Keratinocyte (primary cell): Measurements from ENCODE around the gene BACH1. TPM values are rescaled to one million over a fixed set of nuclear protein-coding genes. Genes with fewer than 3 reads are reported as not detected.
"Not testable (repeated sequence)": the region's sequence is repeated elsewhere in the genome, so short reads cannot be mapped to it uniquely, and the experiment has no call there.

Experiments used
- DNase-seq: peaks from one replicate; pipeline ENCODE4 v3.0.0-alpha.2; 2011; ENCODE audit warnings: low read depth, missing footprints, low spot score
- FAIRE-seq: peaks from 2 replicates; lab custom pipeline; 2011; peaks lifted over from hg19 to GRCh38; lab: Jason Lieb, UNC
- H2AFZ ChIP-seq: 2 replicates; pipeline ENCODE4 v1.6.0; 2012; ENCODE audit warnings: low read length, control low read depth, inconsistent platforms; ENCODE audit not compliant: control insufficient read depth
- H3K27ac ChIP-seq: 2 replicates; pipeline ENCODE4 v1.5.1; 2011; ENCODE audit warnings: low read length; ENCODE audit not compliant: control insufficient read depth, insufficient read depth
- H3K27me3 ChIP-seq: 3 replicates; pipeline ENCODE4 v1.6.0; 2011; ENCODE audit warnings: low read length; ENCODE audit not compliant: control insufficient read depth, insufficient read depth; ENCODE audit errors: extremely low read depth
- H3K36me3 ChIP-seq, 2 experiments: 2 replicates in 1 of 2; 3 replicates in 1 of 2; pipeline ENCODE4 v1.5.1; 2011; ENCODE audit warnings: low read length in 2 of 2, mild to moderate bottlenecking in 1 of 2; ENCODE audit not compliant: control insufficient read depth in 2 of 2, insufficient read depth in 2 of 2; ENCODE audit errors: extremely low read depth in 1 of 2
- H3K4me1 ChIP-seq: 3 replicates; pipeline ENCODE4 v1.5.1; 2011; ENCODE audit warnings: low read length; ENCODE audit not compliant: control insufficient read depth, insufficient read depth; ENCODE audit errors: extremely low read depth
- H3K4me2 ChIP-seq: 3 replicates; pipeline ENCODE4 v1.6.0; 2011; ENCODE audit warnings: low read depth, low read length; ENCODE audit not compliant: control insufficient read depth, insufficient read depth; ENCODE audit errors: extremely low read depth
- H3K4me3 ChIP-seq, 3 experiments: fragments of 200-600 bp in 1 of 3; sonication (generic) in 1 of 3; 2 replicates in 2 of 3; 3 replicates in 1 of 3; pipeline ENCODE4 v1.5.1; 2011 to 2016; ENCODE audit warnings: low read length in 3 of 3, mild to moderate bottlenecking in 3 of 3, control low read depth in 2 of 3, inconsistent platforms in 1 of 3, low read depth in 1 of 3, mixed read lengths in 1 of 3, mixed run types in 1 of 3, moderate library complexity in 1 of 3; ENCODE audit not compliant: control insufficient read depth in 2 of 3, insufficient read depth in 2 of 3; ENCODE audit errors: extremely low read depth in 1 of 3
- H3K79me2 ChIP-seq: 2 replicates; pipeline ENCODE4 v1.6.0; 2012; ENCODE audit warnings: low read length; ENCODE audit not compliant: control insufficient read depth, insufficient read depth
- H3K9ac ChIP-seq: 3 replicates; pipeline ENCODE4 v1.6.0; 2011; ENCODE audit warnings: low read length; ENCODE audit not compliant: control insufficient read depth, insufficient read depth; ENCODE audit errors: extremely low read depth
- H3K9me1 ChIP-seq: 3 replicates; pipeline ENCODE4 v1.6.0; 2011; ENCODE audit warnings: low read length; ENCODE audit not compliant: control insufficient read depth, insufficient read depth; ENCODE audit errors: extremely low read depth
- H3K9me3 ChIP-seq: 2 replicates; pipeline ENCODE4 v1.5.1; 2012; ENCODE audit warnings: low read depth, low read length; ENCODE audit not compliant: control insufficient read depth
- H4K20me1 ChIP-seq: 3 replicates; pipeline ENCODE4 v1.6.0; 2011; ENCODE audit warnings: low read length; ENCODE audit not compliant: control insufficient read depth, insufficient read depth; ENCODE audit errors: extremely low read depth
- CTCF ChIP-seq, 3 experiments: IDR thresholded peaks in 1 of 3; conservative IDR thresholded peaks in 1 of 3; optimal IDR thresholded peaks in 1 of 3; 2 replicates in 2 of 3; 3 replicates in 1 of 3; pipeline versions ENCODE3 to v1.5.1; 2011; ENCODE audit warnings: low read length in 3 of 3, mild to moderate bottlenecking in 3 of 3, moderate library complexity in 2 of 3, control low read depth in 1 of 3, inconsistent platforms in 1 of 3; ENCODE audit not compliant: insufficient read depth in 2 of 3; ENCODE audit errors: extremely low read depth in 1 of 3
- EZH2 ChIP-seq: IDR thresholded peaks from one replicate; pipeline ENCODE4 v1.6.1; 2012; ENCODE audit warnings: inconsistent platforms, mild to moderate bottlenecking, low read length, moderate library complexity
- dilution Hi-C: fragments of 300-500 bp; cut with MboI; formaldehyde crosslinking; loops from one replicate; pipeline ENCODE4 v1.7.0; 2020; ENCODE audit warnings: low sequenced_read_pairs; ENCODE audit not compliant: extremely low pct_ligation_motif_present
- polyA plus RNA-seq, 5 experiments: library from polyadenylated mRNA; depleted of rRNA in 3 of 5; stranded (reverse) in 3 of 5; stranded (forward) in 1 of 5; unstranded in 1 of 5; fragments of >200 nt; gene quantifications; 1 replicate in 1 of 5; 2 replicates in 3 of 5; 3 replicates in 1 of 5; pipeline versions ENCODE4 v1.2.1 to v1.2.3, GENCODE V29; 2011 to 2012; ENCODE audit warnings: missing spikeins in 2 of 5, low read depth in 1 of 5, low replicate concordance in 1 of 5

BACH1 gene
- polyA plus RNA-seq, 1 donor (not counting 4 experiments of a cell fraction or from before 2014, with no cell fraction given), result 33.1 TPM

GRCh38 chr21:29350246-29350779 is 51.6 kb downstream of the BACH1 start:
- Histone ChIP-seq H3K27ac (no peak overlapping the region), H3K79me2 (peaks cover 8% of the 10 kb centered on the region), H3K9me3 (no peaks in the 10 kb centered on the region), H2AFZ (no peak overlapping the region), H3K9me1 (no peaks in the 10 kb centered on the region), H3K27me3 (no peaks in the 10 kb centered on the region), H3K4me3 (no peak overlapping the region), H4K20me1 (no peaks in the 10 kb centered on the region), H3K4me2 (no peak overlapping the region), H3K36me3 (peaks cover 15 to 18% of the 10 kb centered on the region in 2 experiments), H3K9ac (no peak overlapping the region), H3K4me1 (peaks cover 5% of the 10 kb centered on the region)
- DNase-seq (no peak), FAIRE-seq (no peak)
- no peak for TF ChIP-seq CTCF (optimal IDR thresholded peaks at IDR 0.05 in 1 of 3, IDR thresholded peaks at IDR 0.05 in 1 of 3, conservative IDR thresholded peaks at IDR 0.05 in 1 of 3; ENCODE audit: extremely low read depth in 1 of 3, insufficient read depth in 2 of 3, low read length in 3 of 3)
- no peak for TF ChIP-seq EZH2
- dilution Hi-C loops, result no loop called here

- H3K9ac ChIP-seq, result no peak overlapping the region
- no peak overlapping the region for H3K4me3 ChIP-seq
- H4K20me1 ChIP-seq, result no peaks in the 10 kb centered on the region
- H2AFZ ChIP-seq, result no peak overlapping the region
- H3K36me3 ChIP-seq, result peaks cover 12 to 18% of the 10 kb centered on the region in 2 experiments
- FAIRE-seq (no peak), DNase-seq (no peak)
- H3K9me1 ChIP-seq, result no peaks in the 10 kb centered on the region
- H3K4me1 ChIP-seq, result peaks cover 5% of the 10 kb centered on the region
- dilution Hi-C loops, result no loop called here
- H3K4me2 ChIP-seq, result no peak overlapping the region
- H3K27ac ChIP-seq, result no peak overlapping the region
- no peak for TF ChIP-seq CTCF (optimal IDR thresholded peaks at IDR 0.05 in 1 of 3, IDR thresholded peaks at IDR 0.05 in 1 of 3, conservative IDR thresholded peaks at IDR 0.05 in 1 of 3; ENCODE audit: extremely low read depth in 1 of 3, insufficient read depth in 2 of 3, low read length in 3 of 3)
- no peak for TF ChIP-seq EZH2
- H3K9me3 ChIP-seq, result no peaks in the 10 kb centered on the region
- H3K27me3 ChIP-seq, result no peaks in the 10 kb centered on the region
- peaks cover 2% of the 10 kb centered on the region for H3K79me2 ChIP-seq
Observed at GRCh38 chr21:29351691-29352090, 53.0 kb downstream of the BACH1 start.

GRCh38 chr21:29355043-29355710 is 56.5 kb downstream of the BACH1 start:
- H4K20me1 ChIP-seq, H3K4me2 ChIP-seq, dilution Hi-C loops, H3K9me1 ChIP-seq, FAIRE-seq, H3K27ac ChIP-seq, H3K4me3 ChIP-seq, H3K27me3 ChIP-seq, H3K79me2 ChIP-seq, H3K9me3 ChIP-seq, H3K4me1 ChIP-seq, DNase-seq, H2AFZ ChIP-seq, H3K9ac ChIP-seq: not testable (repeated sequence)
- H3K36me3 ChIP-seq, result peaks cover 8 to 18% of the 10 kb centered on the region in 2 experiments
